Keratinocyte (primary cell): Measurements from ENCODE around the gene PITHD1. TPM values are rescaled to one million over a fixed set of nuclear protein-coding genes. Genes with fewer than 3 reads are reported as not detected.

Experiments
- DNase-seq: peaks from one replicate; pipeline ENCODE4 v3.0.0-alpha.2; 2011; ENCODE audit warnings: low read depth, missing footprints, low spot score
- FAIRE-seq: peaks from 2 replicates; lab custom pipeline; 2011; peaks lifted over from hg19 to GRCh38; lab: Jason Lieb, UNC
- H2AFZ ChIP-seq: 2 replicates; pipeline ENCODE4 v1.6.0; 2012; ENCODE audit warnings: low read length, control low read depth, inconsistent platforms; ENCODE audit not compliant: control insufficient read depth
- H3K27ac ChIP-seq: 2 replicates; pipeline ENCODE4 v1.5.1; 2011; ENCODE audit warnings: low read length; ENCODE audit not compliant: control insufficient read depth, insufficient read depth
- H3K27me3 ChIP-seq: 3 replicates; pipeline ENCODE4 v1.6.0; 2011; ENCODE audit warnings: low read length; ENCODE audit not compliant: control insufficient read depth, insufficient read depth; ENCODE audit errors: extremely low read depth
- H3K36me3 ChIP-seq, 2 experiments: 2 replicates in 1 of 2; 3 replicates in 1 of 2; pipeline ENCODE4 v1.5.1; 2011; ENCODE audit warnings: low read length in 2 of 2, mild to moderate bottlenecking in 1 of 2; ENCODE audit not compliant: control insufficient read depth in 2 of 2, insufficient read depth in 2 of 2; ENCODE audit errors: extremely low read depth in 1 of 2
- H3K4me1 ChIP-seq: 3 replicates; pipeline ENCODE4 v1.5.1; 2011; ENCODE audit warnings: low read length; ENCODE audit not compliant: control insufficient read depth, insufficient read depth; ENCODE audit errors: extremely low read depth
- H3K4me2 ChIP-seq: 3 replicates; pipeline ENCODE4 v1.6.0; 2011; ENCODE audit warnings: low read depth, low read length; ENCODE audit not compliant: control insufficient read depth, insufficient read depth; ENCODE audit errors: extremely low read depth
- H3K4me3 ChIP-seq, 3 experiments: fragments of 200-600 bp in 1 of 3; sonication (generic) in 1 of 3; 2 replicates in 2 of 3; 3 replicates in 1 of 3; pipeline ENCODE4 v1.5.1; 2011 to 2016; ENCODE audit warnings: low read length in 3 of 3, mild to moderate bottlenecking in 3 of 3, control low read depth in 2 of 3, inconsistent platforms in 1 of 3, low read depth in 1 of 3, mixed read lengths in 1 of 3, mixed run types in 1 of 3, moderate library complexity in 1 of 3; ENCODE audit not compliant: control insufficient read depth in 2 of 3, insufficient read depth in 2 of 3; ENCODE audit errors: extremely low read depth in 1 of 3
- H3K79me2 ChIP-seq: 2 replicates; pipeline ENCODE4 v1.6.0; 2012; ENCODE audit warnings: low read length; ENCODE audit not compliant: control insufficient read depth, insufficient read depth
- H3K9ac ChIP-seq: 3 replicates; pipeline ENCODE4 v1.6.0; 2011; ENCODE audit warnings: low read length; ENCODE audit not compliant: control insufficient read depth, insufficient read depth; ENCODE audit errors: extremely low read depth
- H3K9me1 ChIP-seq: 3 replicates; pipeline ENCODE4 v1.6.0; 2011; ENCODE audit warnings: low read length; ENCODE audit not compliant: control insufficient read depth, insufficient read depth; ENCODE audit errors: extremely low read depth
- H3K9me3 ChIP-seq: 2 replicates; pipeline ENCODE4 v1.5.1; 2012; ENCODE audit warnings: low read depth, low read length; ENCODE audit not compliant: control insufficient read depth
- H4K20me1 ChIP-seq: 3 replicates; pipeline ENCODE4 v1.6.0; 2011; ENCODE audit warnings: low read length; ENCODE audit not compliant: control insufficient read depth, insufficient read depth; ENCODE audit errors: extremely low read depth
- EZH2 ChIP-seq: IDR thresholded peaks from one replicate; pipeline ENCODE4 v1.6.1; 2012; ENCODE audit warnings: inconsistent platforms, mild to moderate bottlenecking, low read length, moderate library complexity
- dilution Hi-C: fragments of 300-500 bp; cut with MboI; formaldehyde crosslinking; loops from one replicate; pipeline ENCODE4 v1.7.0; 2020; ENCODE audit warnings: low sequenced_read_pairs; ENCODE audit not compliant: extremely low pct_ligation_motif_present
- polyA plus RNA-seq, 5 experiments: library from polyadenylated mRNA; depleted of rRNA in 3 of 5; stranded (reverse) in 3 of 5; stranded (forward) in 1 of 5; unstranded in 1 of 5; fragments of >200 nt; gene quantifications; 1 replicate in 1 of 5; 2 replicates in 3 of 5; 3 replicates in 1 of 5; pipeline versions ENCODE4 v1.2.1 to v1.2.3, GENCODE V29; 2011 to 2012; ENCODE audit warnings: missing spikeins in 2 of 5, low read depth in 1 of 5, low replicate concordance in 1 of 5
- TF ChIP-seq, protein P1 (sequence below), 3 experiments: IDR thresholded peaks in 1 of 3; conservative IDR thresholded peaks in 1 of 3; optimal IDR thresholded peaks in 1 of 3; 2 replicates in 2 of 3; 3 replicates in 1 of 3; pipeline versions ENCODE3 to v1.5.1; 2011; ENCODE audit warnings: low read length in 3 of 3, mild to moderate bottlenecking in 3 of 3, moderate library complexity in 2 of 3, control low read depth in 1 of 3, inconsistent platforms in 1 of 3; ENCODE audit not compliant: insufficient read depth in 2 of 3; ENCODE audit errors: extremely low read depth in 1 of 3

The PITHD1 gene
- polyA plus RNA-seq, 1 donor (not counting 4 experiments of a cell fraction or from before 2014, with no cell fraction given) = 59.4 TPM

DNA sequence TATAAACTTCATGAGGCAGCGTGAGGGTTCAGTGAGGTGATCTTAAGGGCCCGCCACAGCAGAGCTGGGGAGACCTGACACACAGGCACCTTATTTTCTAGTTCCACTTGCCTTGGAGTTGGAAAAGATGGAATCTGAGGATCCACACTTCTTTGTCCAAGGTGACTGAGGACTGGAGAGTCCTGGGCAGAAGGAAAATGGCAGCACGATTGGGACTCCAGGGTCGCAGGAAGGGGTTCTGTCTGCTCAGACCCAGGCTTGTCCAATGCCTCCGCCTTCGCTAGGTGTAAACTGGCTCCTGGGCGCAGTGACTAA lies 21.0 kb downstream of the PITHD1 start:
- dilution Hi-C loops = no loop called here
- TF ChIP-seq EZH2 = no peak
- TF ChIP-seq, protein P1, sequence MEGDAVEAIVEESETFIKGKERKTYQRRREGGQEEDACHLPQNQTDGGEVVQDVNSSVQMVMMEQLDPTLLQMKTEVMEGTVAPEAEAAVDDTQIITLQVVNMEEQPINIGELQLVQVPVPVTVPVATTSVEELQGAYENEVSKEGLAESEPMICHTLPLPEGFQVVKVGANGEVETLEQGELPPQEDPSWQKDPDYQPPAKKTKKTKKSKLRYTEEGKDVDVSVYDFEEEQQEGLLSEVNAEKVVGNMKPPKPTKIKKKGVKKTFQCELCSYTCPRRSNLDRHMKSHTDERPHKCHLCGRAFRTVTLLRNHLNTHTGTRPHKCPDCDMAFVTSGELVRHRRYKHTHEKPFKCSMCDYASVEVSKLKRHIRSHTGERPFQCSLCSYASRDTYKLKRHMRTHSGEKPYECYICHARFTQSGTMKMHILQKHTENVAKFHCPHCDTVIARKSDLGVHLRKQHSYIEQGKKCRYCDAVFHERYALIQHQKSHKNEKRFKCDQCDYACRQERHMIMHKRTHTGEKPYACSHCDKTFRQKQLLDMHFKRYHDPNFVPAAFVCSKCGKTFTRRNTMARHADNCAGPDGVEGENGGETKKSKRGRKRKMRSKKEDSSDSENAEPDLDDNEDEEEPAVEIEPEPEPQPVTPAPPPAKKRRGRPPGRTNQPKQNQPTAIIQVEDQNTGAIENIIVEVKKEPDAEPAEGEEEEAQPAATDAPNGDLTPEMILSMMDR (optimal IDR thresholded peaks at IDR 0.05 in 1 of 3, IDR thresholded peaks at IDR 0.05 in 1 of 3, conservative IDR thresholded peaks at IDR 0.05 in 1 of 3; ENCODE audit: extremely low read depth in 1 of 3, insufficient read depth in 2 of 3, low read length in 3 of 3) = no peak
- H3K27ac ChIP-seq = peak overlapping the region; percentile 83
- peak overlapping the region; percentile 4 to 93 (median 82) for H3K4me3 ChIP-seq
- H2AFZ ChIP-seq = no peak overlapping the region
- FAIRE-seq (peak; percentile 89), DNase-seq (no peak)
- H3K4me2 ChIP-seq = peak overlapping the region; percentile 99
- no peaks in the 10 kb centered on the region for H3K9me3 ChIP-seq
- no peaks in the 10 kb centered on the region for H3K27me3 ChIP-seq
- no peaks in the 10 kb centered on the region for H4K20me1 ChIP-seq
- H3K36me3 ChIP-seq = peaks cover 27 to 30% of the 10 kb centered on the region in 2 experiments
- H3K79me2 ChIP-seq = peaks cover 1% of the 10 kb centered on the region
- H3K9me1 ChIP-seq = no peaks in the 10 kb centered on the region
- H3K9ac ChIP-seq = peak overlapping the region; percentile 83
- peaks cover 14% of the 10 kb centered on the region for H3K4me1 ChIP-seq

DNA sequence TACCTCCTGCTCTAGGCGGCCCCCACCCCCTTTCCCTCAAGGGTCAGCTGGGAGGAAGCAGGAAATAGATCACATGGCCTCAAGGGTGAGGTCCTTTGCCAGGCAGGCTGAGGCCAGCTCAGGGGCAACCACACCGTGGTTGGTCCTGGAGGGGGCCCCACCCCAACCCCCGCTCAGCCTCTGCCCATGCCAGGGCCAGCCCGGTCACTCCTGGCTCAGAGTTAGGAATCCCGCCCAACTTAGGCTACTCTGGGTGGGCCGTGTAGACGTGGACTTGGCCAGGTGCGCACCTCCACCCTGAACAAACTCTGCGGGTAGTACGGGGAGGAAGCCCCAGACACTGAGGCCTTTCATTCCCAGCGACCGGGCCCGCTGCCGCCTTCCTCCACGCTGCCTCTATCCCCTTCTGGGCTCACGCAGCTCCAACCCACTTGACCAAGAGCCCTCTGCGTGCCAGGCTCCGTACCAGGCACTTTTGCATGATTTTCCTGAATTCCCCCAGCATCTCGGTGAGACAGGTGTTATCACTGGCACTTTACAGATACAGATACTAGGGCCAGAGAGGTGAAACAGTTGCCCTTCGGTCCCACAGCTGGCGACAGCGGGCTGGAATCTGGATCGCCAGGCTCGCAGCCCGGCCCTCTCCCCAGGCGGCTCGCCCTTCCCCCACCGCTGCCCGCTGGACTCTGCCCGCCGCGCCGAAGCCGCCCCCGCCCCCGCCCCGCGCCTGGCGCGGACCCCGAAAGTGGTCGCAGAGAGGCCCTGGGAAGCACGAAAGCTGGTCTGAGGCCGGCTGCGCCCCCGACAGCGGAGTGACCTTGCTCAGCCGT lies 21.6 kb downstream of the PITHD1 start:
- Histone ChIP-seq H3K79me2 (peaks cover 1% of the 10 kb centered on the region), H3K9me3 (no peaks in the 10 kb centered on the region), H3K27me3 (no peaks in the 10 kb centered on the region), H3K9ac (peak overlapping the region; percentile 83), H3K27ac (peak overlapping the region; percentile 83), H3K36me3 (peaks cover 27% of the 10 kb centered on the region in 2 experiments), H4K20me1 (no peaks in the 10 kb centered on the region), H3K4me1 (peaks cover 14% of the 10 kb centered on the region), H3K9me1 (no peaks in the 10 kb centered on the region), H3K4me3 (peak overlapping the region; percentile 63 to 93 (median 82)), H3K4me2 (peak overlapping the region; percentile 99), H2AFZ (no peak overlapping the region)
- dilution Hi-C loops = no loop called here
- FAIRE-seq (no peak), DNase-seq (peak; percentile 62)
- no peak for TF ChIP-seq EZH2
- TF ChIP-seq, protein P1 (optimal IDR thresholded peaks at IDR 0.05 in 1 of 3, IDR thresholded peaks at IDR 0.05 in 1 of 3, conservative IDR thresholded peaks at IDR 0.05 in 1 of 3; ENCODE audit: extremely low read depth in 1 of 3, insufficient read depth in 2 of 3, low read length in 3 of 3) = no peak
